Gastrocnemius medialis (tissue), 4 donors: ENCODE results near the gene HFE.

ENCODE experiments used
- POLR2A ChIP-seq, 2 donors: fragments of 450-650 bp; IDR thresholded peaks; one replicate each; pipeline ENCODE4 v1.6.1; 2017; ENCODE audit warnings: antibody characterized with exemption in 2 of 2, mild to moderate bottlenecking in 2 of 2, moderate library complexity in 2 of 2
- TF ChIP-seq, protein P1 (sequence below), 5 experiments: fragments of 450-650 bp in 3 of 5; fragments of 200-600 bp in 2 of 5; sonication (generic) in 2 of 5; IDR thresholded peaks in 4 of 5; conservative IDR thresholded peaks in 1 of 5; 1 replicate in 4 of 5; 2 replicates in 1 of 5; pipeline ENCODE4 v1.5.1; 2016 to 2019; ENCODE audit warnings: antibody characterized with exemption in 5 of 5, mild to moderate bottlenecking in 3 of 5, moderate library complexity in 3 of 5

DNA sequence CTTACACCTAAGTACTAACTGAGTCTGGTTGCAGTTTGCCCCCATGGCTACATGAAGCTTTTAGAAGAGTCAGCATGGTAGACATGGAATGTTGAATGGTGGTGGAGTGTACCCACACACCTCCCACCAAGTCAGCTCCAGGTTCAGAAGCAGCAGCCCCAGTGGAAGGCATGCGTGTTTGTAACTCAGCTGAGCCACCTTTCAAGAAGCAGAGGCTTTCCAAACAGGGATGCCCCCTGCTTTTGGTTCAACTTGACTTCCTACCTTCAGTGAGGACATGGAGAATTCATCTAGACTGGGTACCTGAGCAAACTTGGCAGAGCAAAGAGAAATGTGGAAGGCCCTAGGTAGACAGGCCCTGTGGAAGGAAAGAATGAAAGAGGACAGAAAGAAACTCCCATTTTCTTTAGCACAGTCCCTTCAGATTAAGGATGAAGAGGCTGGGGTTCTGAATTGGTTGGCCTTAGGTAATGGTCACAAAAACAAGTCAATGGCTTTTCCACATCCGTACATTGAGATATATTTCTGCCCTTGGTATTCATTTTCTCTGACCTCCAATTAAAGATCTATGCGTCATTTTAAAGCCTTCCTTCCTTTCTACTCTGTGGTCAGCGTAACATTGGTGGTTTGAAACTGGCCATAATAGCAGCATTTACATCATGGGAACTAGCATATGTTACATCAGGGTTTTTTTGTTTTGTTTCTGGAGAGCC, 53.2 kb downstream of the HFE start:
- TF ChIP-seq, protein P1, sequence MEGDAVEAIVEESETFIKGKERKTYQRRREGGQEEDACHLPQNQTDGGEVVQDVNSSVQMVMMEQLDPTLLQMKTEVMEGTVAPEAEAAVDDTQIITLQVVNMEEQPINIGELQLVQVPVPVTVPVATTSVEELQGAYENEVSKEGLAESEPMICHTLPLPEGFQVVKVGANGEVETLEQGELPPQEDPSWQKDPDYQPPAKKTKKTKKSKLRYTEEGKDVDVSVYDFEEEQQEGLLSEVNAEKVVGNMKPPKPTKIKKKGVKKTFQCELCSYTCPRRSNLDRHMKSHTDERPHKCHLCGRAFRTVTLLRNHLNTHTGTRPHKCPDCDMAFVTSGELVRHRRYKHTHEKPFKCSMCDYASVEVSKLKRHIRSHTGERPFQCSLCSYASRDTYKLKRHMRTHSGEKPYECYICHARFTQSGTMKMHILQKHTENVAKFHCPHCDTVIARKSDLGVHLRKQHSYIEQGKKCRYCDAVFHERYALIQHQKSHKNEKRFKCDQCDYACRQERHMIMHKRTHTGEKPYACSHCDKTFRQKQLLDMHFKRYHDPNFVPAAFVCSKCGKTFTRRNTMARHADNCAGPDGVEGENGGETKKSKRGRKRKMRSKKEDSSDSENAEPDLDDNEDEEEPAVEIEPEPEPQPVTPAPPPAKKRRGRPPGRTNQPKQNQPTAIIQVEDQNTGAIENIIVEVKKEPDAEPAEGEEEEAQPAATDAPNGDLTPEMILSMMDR (IDR thresholded peaks at IDR 0.05 in 4 of 5, conservative IDR thresholded peaks at IDR 0.05 in 1 of 5), result no peak
- TF ChIP-seq POLR2A (IDR thresholded peaks at IDR 0.05), result no peak
